OCI-LY7 (cell line): ENCODE results near the gene BMAL2. TPM values are rescaled to one million over a fixed set of nuclear protein-coding genes. Genes with fewer than 3 reads are reported as not detected.

ENCODE experiments used
- BruUV-seq: library from RNA; stranded (reverse); fragments of 400-500 nt; replicated peaks from 2 replicates; lab custom pipeline; 2021; lab: Mats Ljungman, UMichigan
- CTCF ChIA-PET: fragments of 300-600 bp; sonication (Branson Sonifier 250); formaldehyde crosslinking; loops from one replicate; lab custom pipeline; 2022; ENCODE audit warnings: antibody characterized with exemption; ENCODE audit not compliant: unreplicated experiment; lab: Charles Lee
- POLR2A ChIA-PET: fragments of 300-600 bp; sonication (Branson Sonifier 250); formaldehyde crosslinking; loops from one replicate; lab custom pipeline; 2022; ENCODE audit warnings: antibody characterized with exemption; lab: Charles Lee
- DNase-seq: peaks from one replicate; pipeline ENCODE4 v3.0.0-alpha.2; 2015; ENCODE audit warnings: low spot score
- H2AFZ ChIP-seq: fragments of 200-600 bp; sonication (generic), shearing (Covaris generic); 2 replicates; pipeline ENCODE4 v1.6.1; 2014; ENCODE audit warnings: mild to moderate bottlenecking, antibody characterized with exemption, low read length, moderate library complexity
- H3K27ac ChIP-seq: fragments of 200-600 bp; sonication (generic); 2 replicates; pipeline ENCODE4 v1.5.1; 2014; ENCODE audit warnings: mixed run types, low read depth, mild to moderate bottlenecking, moderate library complexity, low read length, inconsistent platforms; ENCODE audit not compliant: poor library complexity, severe bottlenecking
- H3K36me3 ChIP-seq: fragments of 200-600 bp; sonication (generic); 2 replicates; pipeline ENCODE4 v1.6.1; 2014; ENCODE audit warnings: mild to moderate bottlenecking, antibody characterized with exemption, low read length, moderate library complexity, mixed read lengths; ENCODE audit not compliant: insufficient read depth
- H3K4me1 ChIP-seq: fragments of 200-600 bp; sonication (generic); 2 replicates; pipeline ENCODE4 v1.5.1; 2014; ENCODE audit warnings: mild to moderate bottlenecking, low read length; ENCODE audit not compliant: insufficient read depth, poor library complexity, severe bottlenecking
- H3K4me2 ChIP-seq: fragments of 200-600 bp; sonication (generic); 2 replicates; pipeline ENCODE4 v1.6.1; 2014; ENCODE audit warnings: mild to moderate bottlenecking, low read length
- H3K4me3 ChIP-seq: fragments of 200-600 bp; sonication (generic); 2 replicates; pipeline ENCODE4 v1.5.1; 2014; ENCODE audit warnings: mild to moderate bottlenecking, low read depth, low read length; ENCODE audit not compliant: poor library complexity, severe bottlenecking
- H3K79me2 ChIP-seq: fragments of 200-600 bp; sonication (generic); 2 replicates; pipeline ENCODE4 v1.6.1; 2016; ENCODE audit warnings: low read depth, mild to moderate bottlenecking, low read length, moderate library complexity, mixed read lengths; ENCODE audit not compliant: insufficient read depth
- H3K9me2 ChIP-seq: fragments of 200-600 bp; sonication (generic); 2 replicates; pipeline ENCODE4 v1.6.1; 2016; ENCODE audit warnings: mild to moderate bottlenecking, low read length, mixed read lengths; ENCODE audit not compliant: insufficient read depth
- H3K9me3 ChIP-seq: fragments of 200-600 bp; sonication (generic); 2 replicates; pipeline ENCODE4 v1.6.1; 2014; ENCODE audit warnings: mild to moderate bottlenecking, mixed run types, low read length, mixed read lengths
- H4K20me1 ChIP-seq: fragments of 200-600 bp; sonication (generic); 2 replicates; pipeline ENCODE4 v1.6.1; 2014; ENCODE audit warnings: mild to moderate bottlenecking, antibody characterized with exemption, low read length, moderate library complexity, mixed read lengths; ENCODE audit not compliant: insufficient read depth
- EZH2phosphoT487 ChIP-seq: fragments of 200-600 bp; sonication (generic); IDR thresholded peaks from 2 replicates; pipeline ENCODE4 v1.6.1; 2018; ENCODE audit warnings: low read depth, borderline replicate concordance, mild to moderate bottlenecking, mixed run types, antibody characterized with exemption, low read length, moderate library complexity, mixed read lengths
- intact Hi-C: fragments of 100-400 bp; cut with micrococcal nuclease; formaldehyde crosslinking; loops from one replicate; pipeline ENCODE4 v1.10.0; 2022; ENCODE audit not compliant: unreplicated experiment
- total RNA-seq, 2 experiments: library from RNA; depleted of rRNA in 1 of 2; stranded (reverse); fragments of >200 nt in 1 of 2; shearing (Covaris generic) in 1 of 2; gene quantifications; 2 replicates each; pipeline ENCODE4 v1.2.3, GENCODE V29; 2014 to 2022
- TF ChIP-seq, protein P1 (sequence below): fragments of 200-600 bp; sonication (generic); conservative IDR thresholded peaks from 2 replicates; pipeline ENCODE4 v1.5.1; 2014; ENCODE audit warnings: mild to moderate bottlenecking, antibody characterized with exemption, low read length, moderate library complexity, mixed read lengths

BMAL2 gene
- total RNA-seq, 2 experiments from 2014 or later = 0.06 TPM; not detected in 1

DNA sequence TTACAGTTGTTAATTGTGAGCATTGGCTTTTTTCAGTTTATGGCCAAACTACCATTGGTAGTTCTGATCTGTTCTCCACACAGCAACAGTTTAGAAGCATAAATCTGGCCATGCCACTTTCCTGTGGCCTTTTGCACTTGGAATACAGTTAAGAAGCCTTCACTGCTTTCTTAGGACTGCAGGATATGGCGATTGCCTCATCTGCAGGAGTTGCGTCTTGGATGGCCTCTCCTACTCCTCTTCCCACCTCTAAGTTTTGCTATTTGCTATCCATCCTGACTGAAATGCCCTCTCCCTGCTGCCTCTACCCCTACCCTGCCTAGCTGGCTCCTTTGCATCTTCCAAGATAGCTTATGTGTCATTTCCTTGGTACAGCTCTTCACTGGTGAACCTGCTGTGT lies 12.8 kb upstream of the BMAL2 start:
- H3K4me2 ChIP-seq = no peak overlapping the region
- no peak for DNase-seq
- intact Hi-C loops = no loop called here
- no peak overlapping the region for H3K27ac ChIP-seq
- no peaks in the 10 kb centered on the region for H3K4me1 ChIP-seq
- ChIA-PET POLR2A (interaction anchor here (0.6 to 0.7 kb wide), 3 partner anchors 59 to 268 kb away, joined by 3 to 4 read pairs (median 4); no protein-coding TSS in a partner anchor), CTCF (no interaction called here)
- no TSS peak for BruUV-seq
- no peaks in the 10 kb centered on the region for H3K9me3 ChIP-seq
- H3K9me2 ChIP-seq = no peaks in the 10 kb centered on the region
- no peak for TF ChIP-seq EZH2phosphoT487
- TF ChIP-seq, protein P1, sequence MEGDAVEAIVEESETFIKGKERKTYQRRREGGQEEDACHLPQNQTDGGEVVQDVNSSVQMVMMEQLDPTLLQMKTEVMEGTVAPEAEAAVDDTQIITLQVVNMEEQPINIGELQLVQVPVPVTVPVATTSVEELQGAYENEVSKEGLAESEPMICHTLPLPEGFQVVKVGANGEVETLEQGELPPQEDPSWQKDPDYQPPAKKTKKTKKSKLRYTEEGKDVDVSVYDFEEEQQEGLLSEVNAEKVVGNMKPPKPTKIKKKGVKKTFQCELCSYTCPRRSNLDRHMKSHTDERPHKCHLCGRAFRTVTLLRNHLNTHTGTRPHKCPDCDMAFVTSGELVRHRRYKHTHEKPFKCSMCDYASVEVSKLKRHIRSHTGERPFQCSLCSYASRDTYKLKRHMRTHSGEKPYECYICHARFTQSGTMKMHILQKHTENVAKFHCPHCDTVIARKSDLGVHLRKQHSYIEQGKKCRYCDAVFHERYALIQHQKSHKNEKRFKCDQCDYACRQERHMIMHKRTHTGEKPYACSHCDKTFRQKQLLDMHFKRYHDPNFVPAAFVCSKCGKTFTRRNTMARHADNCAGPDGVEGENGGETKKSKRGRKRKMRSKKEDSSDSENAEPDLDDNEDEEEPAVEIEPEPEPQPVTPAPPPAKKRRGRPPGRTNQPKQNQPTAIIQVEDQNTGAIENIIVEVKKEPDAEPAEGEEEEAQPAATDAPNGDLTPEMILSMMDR = no peak
- H3K36me3 ChIP-seq = peaks cover 4% of the 10 kb centered on the region; the same call in 1 of the 2 replicates
- no peaks in the 10 kb centered on the region for H3K79me2 ChIP-seq
- no peaks in the 10 kb centered on the region for H4K20me1 ChIP-seq
- H2AFZ ChIP-seq = no peak overlapping the region
- H3K4me3 ChIP-seq = no peak overlapping the region

DNA sequence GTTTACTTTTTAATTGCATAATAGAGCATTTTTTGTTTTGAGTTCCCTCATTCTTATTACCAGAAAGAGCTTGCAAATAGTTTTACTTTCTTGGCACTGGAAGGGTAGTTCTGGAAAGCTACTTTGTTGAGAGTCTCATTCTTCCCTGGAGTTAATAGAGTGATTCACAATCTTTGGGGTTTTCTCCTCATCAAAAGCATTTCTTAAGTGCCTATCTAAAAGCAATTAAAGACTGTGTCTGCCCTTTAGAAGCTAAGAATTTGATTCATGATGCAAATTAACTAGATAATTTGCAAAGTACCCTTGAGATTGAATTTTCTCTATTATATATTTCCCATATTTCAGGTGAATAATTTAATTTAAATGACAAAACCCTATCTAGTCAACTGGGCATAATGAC lies 8.1 kb upstream of the BMAL2 start:
- CTCF ChIA-PET = no interaction called here
- Histone ChIP-seq H3K79me2 (no peaks in the 10 kb centered on the region), H3K36me3 (peaks cover 3% of the 10 kb centered on the region; the same call in 1 of the 2 replicates), H3K4me3 (no peak overlapping the region), H2AFZ (no peak overlapping the region), H4K20me1 (no peaks in the 10 kb centered on the region), H3K27ac (no peak overlapping the region), H3K9me3 (no peaks in the 10 kb centered on the region), H3K4me2 (no peak overlapping the region), H3K9me2 (no peaks in the 10 kb centered on the region), H3K4me1 (no peaks in the 10 kb centered on the region)
- intact Hi-C loops = no loop called here
- POLR2A ChIA-PET = interaction anchor here (1.0 to 1.6 kb wide), 3 partner anchors 8 to 20 kb away, joined by 3 to 4 read pairs (median 4); no protein-coding TSS in a partner anchor
- TF ChIP-seq EZH2phosphoT487 = no peak
- TF ChIP-seq, protein P1 = no peak
- no peak for DNase-seq
- BruUV-seq = no TSS peak

DNA sequence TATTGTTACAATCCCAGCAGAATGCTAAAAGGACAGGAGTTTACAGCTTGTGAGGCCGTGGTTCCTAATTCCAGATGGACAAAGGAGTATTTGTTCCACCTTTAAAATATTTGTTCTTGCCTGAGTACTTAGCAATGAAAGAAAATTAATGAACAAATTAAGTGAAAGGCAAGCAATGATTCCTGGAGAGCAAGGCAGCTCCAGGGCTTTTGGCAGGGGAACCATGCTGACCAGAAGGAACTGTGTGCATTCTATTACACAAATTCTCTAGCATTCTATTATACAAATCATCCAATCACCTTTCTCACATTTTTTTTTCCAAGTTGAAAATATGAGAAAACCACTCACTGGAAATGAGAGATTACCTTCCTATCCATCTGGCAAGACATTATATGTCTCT lies 1.8 kb upstream of the BMAL2 start:
- no peaks in the 10 kb centered on the region for H3K36me3 ChIP-seq
- DNase-seq = no peak
- no peak overlapping the region for H2AFZ ChIP-seq
- H3K9me2 ChIP-seq = no peaks in the 10 kb centered on the region
- 0 out of 2 replicates have a peak, but pooled peaks cover 4% of the 10 kb centered on the region for H4K20me1 ChIP-seq
- no TSS peak for BruUV-seq
- no peak overlapping the region for H3K4me3 ChIP-seq
- H3K9me3 ChIP-seq = no peaks in the 10 kb centered on the region
- H3K4me2 ChIP-seq = no peak overlapping the region
- TF ChIP-seq, protein P1 = no peak
- TF ChIP-seq EZH2phosphoT487 = no peak
- ChIA-PET CTCF (no interaction called here), POLR2A (no interaction called here)
- intact Hi-C loops = no loop called here
- no peaks in the 10 kb centered on the region for H3K79me2 ChIP-seq
- no peak overlapping the region for H3K27ac ChIP-seq
- H3K4me1 ChIP-seq = no peaks in the 10 kb centered on the region
